GM18519 (cell line): ENCODE results near the gene RFX5.

ENCODE experiments used
- ATAC-seq: cut with Tn5 transposase; IDR thresholded peaks from one replicate; pipeline ENCODE4 v1.9.1; 2021; ENCODE audit warnings: mild to moderate bottlenecking, moderate library complexity; ENCODE audit not compliant: unreplicated experiment, low FRiP score

Gene RFX5

GRCh38 chr1:151325646-151326429 is 21.2 kb downstream of the RFX5 start:
- ATAC-seq = no peak

- ATAC-seq = no peak
Observed at GRCh38 chr1:151325231-151325630, 21.8 kb downstream of the RFX5 start.

GRCh38 chr1:151324390-151324930 is 22.6 kb downstream of the RFX5 start:
- ATAC-seq = no peak

GRCh38 chr1:151318975-151319374 is 28.1 kb downstream of the RFX5 start:
- ATAC-seq = no peak

GRCh38 chr1:151315565-151316235 is 31.4 kb downstream of the RFX5 start:
- no peak for ATAC-seq

- ATAC-seq = no peak
Observed at GRCh38 chr1:151314137-151314875, 32.7 kb downstream of the RFX5 start.

GRCh38 chr1:151313501-151313900 is 33.6 kb downstream of the RFX5 start:
- no peak for ATAC-seq

GRCh38 chr1:151312826-151313225 is 34.2 kb downstream of the RFX5 start:
- ATAC-seq = no peak

- no peak for ATAC-seq
Observed at GRCh38 chr1:151312411-151312810, 34.6 kb downstream of the RFX5 start.

- ATAC-seq = no peak
Observed at GRCh38 chr1:151311589-151312331, 35.3 kb downstream of the RFX5 start.

- ATAC-seq = no peak
Observed at GRCh38 chr1:151311011-151311410, 36.0 kb downstream of the RFX5 start.

- ATAC-seq = no peak
Observed at GRCh38 chr1:151309811-151310323, 37.2 kb downstream of the RFX5 start.

- ATAC-seq = no peak
Observed at GRCh38 chr1:151294742-151295462, 52.1 kb downstream of the RFX5 start.

GRCh38 chr1:151293093-151293492 is 54.0 kb downstream of the RFX5 start:
- no peak for ATAC-seq

GRCh38 chr1:151292207-151293030 is 54.6 kb downstream of the RFX5 start:
- ATAC-seq = no peak

GRCh38 chr1:151290709-151291303 is 56.2 kb downstream of the RFX5 start:
- ATAC-seq = no peak
